Measurements from ENCODE around the gene ZSWIM7. TPM values are rescaled to one million over a fixed set of nuclear protein-coding genes. Genes with fewer than 3 reads are reported as not detected.
A peak's percentile ranks its signal among the peaks of the same experiment; 100 is the strongest.

ZSWIM7 gene
- 1 to 10 TPM; 7.2 to 9.7 (median 9.5) TPM for total RNA-seq

- no peaks in the 10 kb centered on the region for H3K27me3 Mint-ChIP-seq (ENCODE audit: low read depth)
- H3K4me1 Mint-ChIP-seq (ENCODE audit: low read depth) = peaks cover 20% of the 10 kb centered on the region
- H3K9me3 Mint-ChIP-seq = no peaks in the 10 kb centered on the region
- DNase-seq = peak; percentile 91
- peak within 1 kb of the TSS; percentile 94 for H3K4me3 Mint-ChIP-seq
- ATAC-seq = peak; percentile 92 to 94
- H3K36me3 Mint-ChIP-seq (ENCODE audit: insufficient read depth) = peaks cover 36% of the 10 kb centered on the region
Observed at GRCh38 chr17:15999141-15999973, at the start of gene ZSWIM7, which contains the start of gene TTC19. TSS of gene ZSWIM7 (minus strand) at chr17:15999704. CDS start at chr17:15999594, 110 bp downstream. TSS of gene TTC19 (plus strand) at chr17:15999824. CDS start at chr17:15999849, 25 bp downstream.

- peaks cover 4% of the 10 kb centered on the region for H3K4me1 Mint-ChIP-seq (ENCODE audit: low read depth)
- no peak overlapping the region for H3K4me3 Mint-ChIP-seq
- H3K9me3 Mint-ChIP-seq = no peaks in the 10 kb centered on the region
- no peak for DNase-seq
- H3K27me3 Mint-ChIP-seq (ENCODE audit: low read depth) = no peaks in the 10 kb centered on the region
- no peak for ATAC-seq
- H3K36me3 Mint-ChIP-seq (ENCODE audit: insufficient read depth) = peaks cover 55% of the 10 kb centered on the region
Observed at GRCh38 chr17:16048811-16049449, 49.4 kb upstream of the ZSWIM7 start.

DNA sequence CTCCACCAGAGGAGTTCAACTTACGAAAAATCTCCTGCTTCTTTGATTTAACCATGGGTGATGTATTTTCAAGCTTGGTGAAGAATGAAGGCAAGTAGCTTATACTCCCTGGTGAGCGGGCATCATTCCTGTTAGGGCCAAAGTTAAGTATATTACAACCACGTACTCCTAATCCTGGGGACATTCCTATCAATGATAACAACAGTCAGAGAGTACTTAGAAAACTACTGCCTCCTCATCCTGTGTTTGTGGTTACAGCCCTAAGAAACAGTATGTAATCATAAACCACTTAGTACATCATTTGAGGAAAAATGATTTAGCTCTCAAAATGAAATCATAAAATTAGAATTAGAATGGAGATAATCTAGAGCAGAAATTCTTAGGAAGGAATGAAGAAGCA, 47.5 kb upstream of the ZSWIM7 start:
- H3K4me1 Mint-ChIP-seq (ENCODE audit: low read depth) = no peaks in the 10 kb centered on the region
- H3K9me3 Mint-ChIP-seq = no peaks in the 10 kb centered on the region
- DNase-seq (no peak), ATAC-seq (no peak)
- H3K27me3 Mint-ChIP-seq (ENCODE audit: low read depth) = no peaks in the 10 kb centered on the region
- peaks cover 51% of the 10 kb centered on the region for H3K36me3 Mint-ChIP-seq (ENCODE audit: insufficient read depth)
- no peak overlapping the region for H3K4me3 Mint-ChIP-seq

- no peak for ATAC-seq
- no peak for DNase-seq
- H3K4me3 Mint-ChIP-seq = no peak overlapping the region
- no peaks in the 10 kb centered on the region for H3K9me3 Mint-ChIP-seq
- H3K4me1 Mint-ChIP-seq (ENCODE audit: low read depth) = no peaks in the 10 kb centered on the region
- H3K27me3 Mint-ChIP-seq (ENCODE audit: low read depth) = no peaks in the 10 kb centered on the region
- peaks cover 54% of the 10 kb centered on the region for H3K36me3 Mint-ChIP-seq (ENCODE audit: insufficient read depth)
Observed at GRCh38 chr17:16044487-16044886, 45.0 kb upstream of the ZSWIM7 start.

- Mint-ChIP-seq H3K27me3 (ENCODE audit: low read depth) (no peaks in the 10 kb centered on the region), H3K4me1 (ENCODE audit: low read depth) (peaks cover 8% of the 10 kb centered on the region), H3K9me3 (no peaks in the 10 kb centered on the region), H3K4me3 (no peak overlapping the region), H3K36me3 (ENCODE audit: insufficient read depth) (peaks cover 56% of the 10 kb centered on the region)
- ATAC-seq = no peak
- no peak for DNase-seq
Observed at GRCh38 chr17:16040710-16041251, 41.3 kb upstream of the ZSWIM7 start.

GRCh38 chr17:16037636-16038035, 38.1 kb upstream of the ZSWIM7 start:
- DNase-seq (no peak), ATAC-seq (no peak)
- no peaks in the 10 kb centered on the region for H3K9me3 Mint-ChIP-seq
- peaks cover 54% of the 10 kb centered on the region for H3K36me3 Mint-ChIP-seq (ENCODE audit: insufficient read depth)
- peaks cover 8% of the 10 kb centered on the region for H3K4me1 Mint-ChIP-seq (ENCODE audit: low read depth)
- no peak overlapping the region for H3K4me3 Mint-ChIP-seq
- no peaks in the 10 kb centered on the region for H3K27me3 Mint-ChIP-seq (ENCODE audit: low read depth)

- Mint-ChIP-seq H3K4me3 (no peak overlapping the region), H3K27me3 (ENCODE audit: low read depth) (no peaks in the 10 kb centered on the region)
Observed at GRCh38 chr17:16036261-16036660, 36.8 kb upstream of the ZSWIM7 start.

GRCh38 chr17:16033729-16034349, 34.3 kb upstream of the ZSWIM7 start:
- H3K27me3 Mint-ChIP-seq (ENCODE audit: low read depth) = no peaks in the 10 kb centered on the region
- no peak for DNase-seq
- H3K36me3 Mint-ChIP-seq (ENCODE audit: insufficient read depth) = peaks cover 56% of the 10 kb centered on the region
- no peak overlapping the region for H3K4me3 Mint-ChIP-seq
- H3K4me1 Mint-ChIP-seq (ENCODE audit: low read depth) = peaks cover 15% of the 10 kb centered on the region
- ATAC-seq = no peak
- H3K9me3 Mint-ChIP-seq = no peaks in the 10 kb centered on the region

More at GRCh38 chr17:16036261-16036660, 36.8 kb upstream of the ZSWIM7 start:
- DNase-seq (no peak), ATAC-seq (no peak)
- H3K9me3 Mint-ChIP-seq = no peaks in the 10 kb centered on the region
- peaks cover 8% of the 10 kb centered on the region for H3K4me1 Mint-ChIP-seq (ENCODE audit: low read depth)
- H3K36me3 Mint-ChIP-seq (ENCODE audit: insufficient read depth) = peaks cover 52% of the 10 kb centered on the region

DNA sequence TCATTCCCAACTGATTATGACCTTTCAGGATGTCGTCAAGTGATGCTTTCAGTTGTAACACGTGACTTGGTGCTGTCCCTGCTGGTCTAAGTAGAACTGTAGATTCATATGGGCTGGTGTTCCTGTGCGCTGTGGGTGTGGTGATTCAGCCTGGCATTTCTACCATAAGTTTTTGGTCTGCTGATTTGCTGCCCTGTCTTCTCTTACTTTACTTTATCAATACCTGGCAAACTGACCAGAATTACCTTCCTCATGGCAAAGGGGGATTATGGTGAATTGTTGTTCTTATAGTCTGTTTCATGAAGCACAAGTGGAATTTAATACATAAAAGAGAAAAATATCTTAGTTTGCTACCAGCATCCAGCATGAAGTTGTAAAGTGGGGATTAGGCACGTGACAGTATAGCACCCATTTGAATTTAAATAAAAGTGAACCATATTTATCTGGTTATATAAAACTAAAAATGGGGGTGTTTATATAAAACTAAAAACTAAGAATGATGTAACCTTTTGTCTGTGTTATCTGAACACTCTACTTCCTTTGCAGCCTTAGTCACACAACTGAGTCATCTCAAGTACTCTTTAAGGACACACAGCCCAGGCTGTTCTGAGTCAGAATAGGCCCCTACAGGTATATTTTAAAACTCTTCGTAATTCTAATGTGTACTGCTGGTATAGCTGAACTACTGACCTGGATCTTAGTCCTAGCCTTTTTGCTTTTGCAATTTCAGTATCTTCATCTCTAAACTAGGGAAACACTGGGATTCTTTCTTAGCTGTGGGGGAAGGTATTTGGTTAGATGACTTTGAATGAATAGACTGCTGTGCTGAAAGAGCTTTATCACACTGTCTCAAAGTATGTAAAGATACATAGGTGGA, 28.4 kb upstream of the ZSWIM7 start:
- peak; percentile 99 for ATAC-seq
- no peaks in the 10 kb centered on the region for H3K27me3 Mint-ChIP-seq (ENCODE audit: low read depth)

DNA sequence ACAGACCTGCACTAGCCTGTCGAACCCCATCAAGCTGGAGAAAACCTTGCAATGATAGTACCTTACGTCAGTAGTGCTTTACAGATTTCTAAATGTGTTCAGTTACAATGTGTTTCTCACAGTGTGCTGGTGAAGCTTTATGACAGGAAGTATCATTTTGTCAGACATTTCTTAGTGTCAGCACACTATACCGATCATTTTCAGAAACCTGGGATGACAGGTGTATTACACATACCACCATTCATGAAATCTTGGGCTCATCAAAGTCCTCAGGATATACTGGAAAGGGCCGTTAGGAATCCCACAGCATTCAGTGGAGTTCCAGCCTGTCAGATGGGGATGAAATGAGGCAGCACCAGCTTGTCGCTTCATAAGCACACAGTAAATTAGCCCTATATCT, 27.4 kb upstream of the ZSWIM7 start:
- peaks cover 35% of the 10 kb centered on the region for H3K4me1 Mint-ChIP-seq (ENCODE audit: low read depth)
- H3K9me3 Mint-ChIP-seq = no peaks in the 10 kb centered on the region
- no peak for ATAC-seq
- H3K36me3 Mint-ChIP-seq (ENCODE audit: insufficient read depth) = peaks cover 54% of the 10 kb centered on the region
- DNase-seq = no peak
- H3K27me3 Mint-ChIP-seq (ENCODE audit: low read depth) = no peaks in the 10 kb centered on the region
- H3K4me3 Mint-ChIP-seq = no peak overlapping the region

More for the DNA sequence above, 28.4 kb upstream of the ZSWIM7 start:
- no peaks in the 10 kb centered on the region for H3K9me3 Mint-ChIP-seq
- peaks cover 35% of the 10 kb centered on the region for H3K4me1 Mint-ChIP-seq (ENCODE audit: low read depth)
- peak; percentile 29 for DNase-seq
- peaks cover 64% of the 10 kb centered on the region for H3K36me3 Mint-ChIP-seq (ENCODE audit: insufficient read depth)
- H3K4me3 Mint-ChIP-seq = peak overlapping the region; percentile 65

GRCh38 chr17:16025202-16025601, 25.7 kb upstream of the ZSWIM7 start:
- Mint-ChIP-seq H3K4me1 (ENCODE audit: low read depth) (peaks cover 40% of the 10 kb centered on the region), H3K4me3 (no peak overlapping the region), H3K27me3 (ENCODE audit: low read depth) (no peaks in the 10 kb centered on the region), H3K36me3 (ENCODE audit: insufficient read depth) (peaks cover 53% of the 10 kb centered on the region), H3K9me3 (no peaks in the 10 kb centered on the region)
- DNase-seq = no peak
- no peak for ATAC-seq

GRCh38 chr17:16023881-16024280, 24.4 kb upstream of the ZSWIM7 start:
- DNase-seq (no peak), ATAC-seq (no peak)
- Mint-ChIP-seq H3K9me3 (no peaks in the 10 kb centered on the region), H3K4me1 (ENCODE audit: low read depth) (peaks cover 38% of the 10 kb centered on the region), H3K4me3 (no peak overlapping the region), H3K27me3 (ENCODE audit: low read depth) (no peaks in the 10 kb centered on the region), H3K36me3 (ENCODE audit: insufficient read depth) (peaks cover 49% of the 10 kb centered on the region)

DNA sequence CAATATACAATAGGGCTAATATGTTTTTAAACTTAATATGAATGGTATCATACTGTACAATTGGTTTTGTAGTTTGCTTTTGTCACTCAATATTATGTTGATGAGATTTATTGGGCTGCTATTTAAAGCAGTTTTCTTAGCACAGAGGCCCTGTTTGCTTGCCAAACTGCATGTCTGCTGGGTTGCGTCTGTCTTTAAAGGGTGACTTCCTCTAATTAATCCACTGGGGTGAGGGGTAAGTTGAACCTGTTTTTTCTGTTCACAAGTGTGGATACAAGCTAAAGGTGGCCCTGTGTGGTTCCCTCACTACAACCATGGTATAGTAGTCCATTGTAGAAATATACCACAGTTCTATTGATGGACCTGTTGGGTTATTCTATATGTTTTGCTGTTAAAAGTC, 19.8 kb upstream of the ZSWIM7 start:
- H3K9me3 Mint-ChIP-seq = no peaks in the 10 kb centered on the region
- ATAC-seq (no peak), DNase-seq (no peak)
- no peak overlapping the region for H3K4me3 Mint-ChIP-seq
- peaks cover 16% of the 10 kb centered on the region for H3K4me1 Mint-ChIP-seq (ENCODE audit: low read depth)
- H3K36me3 Mint-ChIP-seq (ENCODE audit: insufficient read depth) = peaks cover 29% of the 10 kb centered on the region
- no peaks in the 10 kb centered on the region for H3K27me3 Mint-ChIP-seq (ENCODE audit: low read depth)
